Calu3 (cell line): ENCODE data around the gene SH3TC2. TPM values are rescaled to one million over a fixed set of nuclear protein-coding genes. Genes with fewer than 3 reads are reported as not detected.

Source experiments
- BruUV-seq: library from RNA; stranded (reverse); fragments of 400-500 nt; replicated peaks from 2 replicates; lab custom pipeline; 2021; lab: Mats Ljungman, UMichigan
- CTCF ChIA-PET: fragments of 300-600 bp; sonication (Branson Sonifier 250); formaldehyde crosslinking; loops from one replicate; lab custom pipeline; 2022; ENCODE audit warnings: antibody characterized with exemption; lab: Charles Lee
- DNase-seq: peaks from one replicate; pipeline ENCODE4 v3.0.0; 2022
- H3K27ac Mint-ChIP-seq: one replicate; pipeline ENCODE4 v1.8.0; 2022; ENCODE audit warnings: mixed read lengths; ENCODE audit not compliant: unreplicated experiment
- H3K27me3 Mint-ChIP-seq: one replicate; pipeline ENCODE4 v1.8.0; 2022; ENCODE audit warnings: mixed read lengths; ENCODE audit not compliant: unreplicated experiment
- H3K36me3 Mint-ChIP-seq: one replicate; pipeline ENCODE4 v1.8.0; 2022; ENCODE audit warnings: mild to moderate bottlenecking, moderate library complexity, mixed read lengths; ENCODE audit not compliant: insufficient read depth, unreplicated experiment
- H3K4me1 Mint-ChIP-seq: one replicate; pipeline ENCODE4 v1.8.0; 2022; ENCODE audit warnings: mild to moderate bottlenecking, low read depth, mixed read lengths; ENCODE audit not compliant: unreplicated experiment
- H3K4me3 Mint-ChIP-seq: one replicate; pipeline ENCODE4 v1.8.0; 2022; ENCODE audit warnings: mild to moderate bottlenecking, low read depth, moderate library complexity, mixed read lengths; ENCODE audit not compliant: unreplicated experiment
- H3K9me3 Mint-ChIP-seq: one replicate; pipeline ENCODE4 v1.8.0; 2022; ENCODE audit warnings: low read depth, mixed read lengths; ENCODE audit not compliant: unreplicated experiment
- intact Hi-C: fragments of 100-400 bp; cut with micrococcal nuclease; formaldehyde crosslinking; loops from one replicate; pipeline ENCODE4 v1.10.0; 2022; ENCODE audit not compliant: unreplicated experiment
- total RNA-seq: library from RNA; stranded (reverse); gene quantifications from 2 replicates; pipeline ENCODE4 v1.2.3, GENCODE V29; 2022
- TF ChIP-seq, protein P1 (sequence below): fragments of 200-600 bp; IDR thresholded peaks from one replicate; pipeline ENCODE4 v1.8.0; 2022; ENCODE audit warnings: antibody characterized with exemption; ENCODE audit not compliant: unreplicated experiment

Gene SH3TC2
- total RNA-seq, 1 experiment from 2014 or later: 60.3 TPM

- DNase-seq: no peak
- peaks cover 16% of the 10 kb centered on the region for H3K36me3 Mint-ChIP-seq
- peaks cover 3% of the 10 kb centered on the region for H3K9me3 Mint-ChIP-seq
- H3K4me1 Mint-ChIP-seq: peaks cover 69% of the 10 kb centered on the region
- H3K4me3 Mint-ChIP-seq: no peak overlapping the region
- no TSS peak for BruUV-seq
- TF ChIP-seq, protein P1, sequence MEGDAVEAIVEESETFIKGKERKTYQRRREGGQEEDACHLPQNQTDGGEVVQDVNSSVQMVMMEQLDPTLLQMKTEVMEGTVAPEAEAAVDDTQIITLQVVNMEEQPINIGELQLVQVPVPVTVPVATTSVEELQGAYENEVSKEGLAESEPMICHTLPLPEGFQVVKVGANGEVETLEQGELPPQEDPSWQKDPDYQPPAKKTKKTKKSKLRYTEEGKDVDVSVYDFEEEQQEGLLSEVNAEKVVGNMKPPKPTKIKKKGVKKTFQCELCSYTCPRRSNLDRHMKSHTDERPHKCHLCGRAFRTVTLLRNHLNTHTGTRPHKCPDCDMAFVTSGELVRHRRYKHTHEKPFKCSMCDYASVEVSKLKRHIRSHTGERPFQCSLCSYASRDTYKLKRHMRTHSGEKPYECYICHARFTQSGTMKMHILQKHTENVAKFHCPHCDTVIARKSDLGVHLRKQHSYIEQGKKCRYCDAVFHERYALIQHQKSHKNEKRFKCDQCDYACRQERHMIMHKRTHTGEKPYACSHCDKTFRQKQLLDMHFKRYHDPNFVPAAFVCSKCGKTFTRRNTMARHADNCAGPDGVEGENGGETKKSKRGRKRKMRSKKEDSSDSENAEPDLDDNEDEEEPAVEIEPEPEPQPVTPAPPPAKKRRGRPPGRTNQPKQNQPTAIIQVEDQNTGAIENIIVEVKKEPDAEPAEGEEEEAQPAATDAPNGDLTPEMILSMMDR: no peak
- no peaks in the 10 kb centered on the region for H3K27me3 Mint-ChIP-seq
- CTCF ChIA-PET: interaction anchor here (0.7 to 3.3 kb wide), 6 partner anchors 13 to 599 kb away, joined by 3 to 9 read pairs (median 3); no protein-coding TSS in a partner anchor
- intact Hi-C loops: no loop called here
- no peak overlapping the region for H3K27ac Mint-ChIP-seq
These were observed 82.1 kb downstream of the SH3TC2 start for GRCh38 chr5:148980731-148981130.

- Mint-ChIP-seq H3K9me3 (peaks cover 3% of the 10 kb centered on the region), H3K4me1 (peaks cover 62% of the 10 kb centered on the region), H3K36me3 (peaks cover 8% of the 10 kb centered on the region), H3K27me3 (no peaks in the 10 kb centered on the region), H3K4me3 (no peak overlapping the region), H3K27ac (peak overlapping the region; percentile 33)
- CTCF ChIA-PET: interaction anchor here (0.8 to 3.3 kb wide), 6 partner anchors 13 to 240 kb away, joined by 3 to 12 read pairs (median 3); no protein-coding TSS in a partner anchor
- intact Hi-C loops: no loop called here
- no peak for DNase-seq
- TF ChIP-seq, protein P1: no peak
- BruUV-seq: no TSS peak
These were observed 83.7 kb downstream of the SH3TC2 start for GRCh38 chr5:148979083-148979723.

GRCh38 chr5:148978370-148979082 is 84.3 kb downstream of the SH3TC2 start:
- TF ChIP-seq, protein P1: no peak
- CTCF ChIA-PET: interaction anchor here (0.8 to 3.3 kb wide), 7 partner anchors 12 to 239 kb away, joined by 3 to 12 read pairs (median 3); no protein-coding TSS in a partner anchor
- H3K27me3 Mint-ChIP-seq: no peaks in the 10 kb centered on the region
- H3K4me1 Mint-ChIP-seq: peaks cover 62% of the 10 kb centered on the region
- H3K36me3 Mint-ChIP-seq: peaks cover under 1% of the 10 kb centered on the region
- H3K4me3 Mint-ChIP-seq: no peak overlapping the region
- H3K27ac Mint-ChIP-seq: peak overlapping the region; percentile 33
- no TSS peak for BruUV-seq
- DNase-seq: peak; percentile 51
- intact Hi-C loops: no loop called here
- peaks cover 3% of the 10 kb centered on the region for H3K9me3 Mint-ChIP-seq

GRCh38 chr5:148976569-148977381 is 86.1 kb downstream of the SH3TC2 start:
- no peak for DNase-seq
- Mint-ChIP-seq H3K36me3 (no peaks in the 10 kb centered on the region), H3K4me3 (no peak overlapping the region), H3K27me3 (no peaks in the 10 kb centered on the region), H3K27ac (no peak overlapping the region), H3K9me3 (peaks cover 3% of the 10 kb centered on the region), H3K4me1 (peaks cover 65% of the 10 kb centered on the region)
- TF ChIP-seq, protein P1: no peak
- no TSS peak for BruUV-seq
- intact Hi-C loops: no loop called here
- CTCF ChIA-PET: interaction anchor here (0.8 to 3.3 kb wide), 2 partner anchors 11 to 25 kb away, joined by 3 to 12 read pairs; no protein-coding TSS in a partner anchor
